Loucy (cell line): ENCODE results near the gene USP4.
"Not testable (repeated sequence)": the region's sequence is repeated elsewhere in the genome, so short reads cannot be mapped to it uniquely, and the experiment has no call there.

Experiments used
- H2AFZ ChIP-seq: fragments of 200-600 bp; sonication (generic); 2 replicates; pipeline ENCODE4 v1.6.0; 2016; ENCODE audit warnings: antibody characterized with exemption, mild to moderate bottlenecking, low read length, moderate library complexity
- H3F3A ChIP-seq: fragments of 200-600 bp; 2 replicates; pipeline ENCODE4 v1.6.0; 2016; ENCODE audit warnings: antibody characterized with exemption, low read depth, mild to moderate bottlenecking
- H3K27me3 ChIP-seq: fragments of 200-600 bp; sonication (generic); 2 replicates; pipeline ENCODE4 v1.6.1; 2014; ENCODE audit warnings: low read length, mild to moderate bottlenecking; ENCODE audit not compliant: insufficient read depth, poor library complexity, severe bottlenecking
- H3K36me3 ChIP-seq: fragments of 200-600 bp; sonication (generic); 2 replicates; pipeline ENCODE4 v1.6.1; 2016; ENCODE audit warnings: low read length; ENCODE audit not compliant: insufficient read depth
- H3K4me1 ChIP-seq: fragments of 200-600 bp; sonication (generic); 2 replicates; pipeline ENCODE4 v1.5.1; 2014; ENCODE audit warnings: low read length, mild to moderate bottlenecking; ENCODE audit not compliant: insufficient read depth, poor library complexity, severe bottlenecking
- H3K4me2 ChIP-seq: fragments of 200-600 bp; sonication (generic); 2 replicates; pipeline ENCODE4 v1.6.0; 2014; ENCODE audit warnings: antibody characterized with exemption, low read length, low read depth, mild to moderate bottlenecking; ENCODE audit not compliant: poor library complexity, severe bottlenecking
- H3K4me3 ChIP-seq: fragments of 200-600 bp; sonication (generic); 2 replicates; pipeline ENCODE4 v1.5.1; 2014; ENCODE audit warnings: low read length, mild to moderate bottlenecking, mixed read lengths; ENCODE audit not compliant: poor library complexity, severe bottlenecking
- H3K79me2 ChIP-seq: fragments of 200-600 bp; sonication (generic); 2 replicates; pipeline ENCODE4 v1.6.1; 2014; ENCODE audit warnings: low read length; ENCODE audit not compliant: insufficient read depth
- H3K9ac ChIP-seq: fragments of 200-600 bp; sonication (generic); 2 replicates; pipeline ENCODE4 v1.6.0; 2014; ENCODE audit warnings: mild to moderate bottlenecking, low read depth, low read length, moderate library complexity; ENCODE audit not compliant: poor library complexity, severe bottlenecking
- H3K9me2 ChIP-seq: fragments of 200-600 bp; sonication (generic); replicated peaks from 2 replicates; pipeline ENCODE4 v1.6.1; 2016; ENCODE audit warnings: low read depth, low read length, mixed read lengths
- H3K9me3 ChIP-seq: fragments of 200-600 bp; sonication (generic); 2 replicates; pipeline ENCODE4 v1.6.1; 2014; ENCODE audit warnings: mild to moderate bottlenecking, antibody characterized with exemption, low read length, low read depth; ENCODE audit not compliant: insufficient read depth
- H4K20me1 ChIP-seq: fragments of 200-600 bp; sonication (generic); 2 replicates; pipeline ENCODE4 v1.6.0; 2014; ENCODE audit warnings: antibody characterized with exemption, low read length, mild to moderate bottlenecking; ENCODE audit not compliant: insufficient read depth, poor library complexity, severe bottlenecking
- EZH2phosphoT487 ChIP-seq: fragments of 200-600 bp; IDR thresholded peaks from 2 replicates; pipeline ENCODE4 v1.6.1; 2018; ENCODE audit warnings: antibody characterized with exemption, mild to moderate bottlenecking, moderate library complexity, borderline replicate concordance
- TF ChIP-seq, protein P1 (sequence below): fragments of 200-600 bp; sonication (generic); conservative IDR thresholded peaks from 2 replicates; pipeline ENCODE4 v1.5.1; 2014; ENCODE audit warnings: mild to moderate bottlenecking, antibody characterized with exemption, low read length

The USP4 gene

DNA sequence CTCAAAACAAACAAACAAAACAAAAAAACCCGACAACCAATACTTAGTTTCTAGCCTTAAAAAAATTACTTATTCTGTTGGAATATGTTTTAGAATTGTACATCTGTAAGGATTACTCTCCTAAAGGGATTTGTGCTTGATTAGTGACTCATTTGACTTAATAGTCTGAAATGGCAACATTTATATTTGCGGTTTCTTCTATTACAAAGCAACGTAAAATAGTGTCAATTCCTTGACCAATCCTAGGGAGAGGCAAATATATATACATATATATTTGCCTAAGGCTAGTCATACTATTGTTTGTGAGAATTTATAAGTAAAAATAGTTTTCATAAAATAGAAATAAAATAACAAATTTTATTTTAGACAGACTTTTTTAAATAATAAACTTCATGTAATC, 102.5 kb downstream of the USP4 start:
- no peak overlapping the region for H2AFZ ChIP-seq
- no peaks in the 10 kb centered on the region for H3K36me3 ChIP-seq

DNA sequence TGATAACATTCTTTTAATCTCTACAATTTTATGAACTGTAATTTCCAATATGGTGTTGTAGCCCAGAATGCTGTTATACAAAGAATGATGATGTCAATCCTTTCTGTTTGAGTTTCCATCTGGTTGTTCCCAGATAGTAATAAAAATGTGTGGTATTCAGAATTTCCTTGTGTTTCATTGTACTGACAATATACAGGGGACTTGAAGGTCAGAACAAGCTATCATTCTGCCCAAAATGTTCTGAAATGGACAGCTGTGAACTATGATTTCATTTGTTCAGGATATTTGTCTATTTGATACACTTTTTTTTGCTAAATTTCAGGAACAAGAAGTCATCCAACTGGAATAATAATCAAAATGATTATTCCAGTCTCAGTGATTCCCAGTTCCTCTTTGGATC, 103.6 kb downstream of the USP4 start:
- peaks cover 16% of the 10 kb centered on the region; the same call in 1 of the 2 replicates for H3K9me3 ChIP-seq
- no peak for TF ChIP-seq EZH2phosphoT487
- TF ChIP-seq, protein P1, sequence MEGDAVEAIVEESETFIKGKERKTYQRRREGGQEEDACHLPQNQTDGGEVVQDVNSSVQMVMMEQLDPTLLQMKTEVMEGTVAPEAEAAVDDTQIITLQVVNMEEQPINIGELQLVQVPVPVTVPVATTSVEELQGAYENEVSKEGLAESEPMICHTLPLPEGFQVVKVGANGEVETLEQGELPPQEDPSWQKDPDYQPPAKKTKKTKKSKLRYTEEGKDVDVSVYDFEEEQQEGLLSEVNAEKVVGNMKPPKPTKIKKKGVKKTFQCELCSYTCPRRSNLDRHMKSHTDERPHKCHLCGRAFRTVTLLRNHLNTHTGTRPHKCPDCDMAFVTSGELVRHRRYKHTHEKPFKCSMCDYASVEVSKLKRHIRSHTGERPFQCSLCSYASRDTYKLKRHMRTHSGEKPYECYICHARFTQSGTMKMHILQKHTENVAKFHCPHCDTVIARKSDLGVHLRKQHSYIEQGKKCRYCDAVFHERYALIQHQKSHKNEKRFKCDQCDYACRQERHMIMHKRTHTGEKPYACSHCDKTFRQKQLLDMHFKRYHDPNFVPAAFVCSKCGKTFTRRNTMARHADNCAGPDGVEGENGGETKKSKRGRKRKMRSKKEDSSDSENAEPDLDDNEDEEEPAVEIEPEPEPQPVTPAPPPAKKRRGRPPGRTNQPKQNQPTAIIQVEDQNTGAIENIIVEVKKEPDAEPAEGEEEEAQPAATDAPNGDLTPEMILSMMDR, result no peak
- no peaks in the 10 kb centered on the region for H3K9me2 ChIP-seq

More for the DNA sequence above, 102.5 kb downstream of the USP4 start:
- no peaks in the 10 kb centered on the region for H3K9me2 ChIP-seq
- H3K27me3 ChIP-seq, result peaks cover 5% of the 10 kb centered on the region
- no peak overlapping the region for H3K9ac ChIP-seq
- no peaks in the 10 kb centered on the region for H3K4me1 ChIP-seq
- H3K9me3 ChIP-seq, result peaks cover 16% of the 10 kb centered on the region; the same call in 1 of the 2 replicates
- no peaks in the 10 kb centered on the region for H3F3A ChIP-seq
- no peak overlapping the region for H3K4me2 ChIP-seq
- no peaks in the 10 kb centered on the region for H4K20me1 ChIP-seq
- no peaks in the 10 kb centered on the region for H3K79me2 ChIP-seq
- no peak overlapping the region for H3K4me3 ChIP-seq
- TF ChIP-seq EZH2phosphoT487, result no peak
- TF ChIP-seq, protein P1, result no peak

DNA sequence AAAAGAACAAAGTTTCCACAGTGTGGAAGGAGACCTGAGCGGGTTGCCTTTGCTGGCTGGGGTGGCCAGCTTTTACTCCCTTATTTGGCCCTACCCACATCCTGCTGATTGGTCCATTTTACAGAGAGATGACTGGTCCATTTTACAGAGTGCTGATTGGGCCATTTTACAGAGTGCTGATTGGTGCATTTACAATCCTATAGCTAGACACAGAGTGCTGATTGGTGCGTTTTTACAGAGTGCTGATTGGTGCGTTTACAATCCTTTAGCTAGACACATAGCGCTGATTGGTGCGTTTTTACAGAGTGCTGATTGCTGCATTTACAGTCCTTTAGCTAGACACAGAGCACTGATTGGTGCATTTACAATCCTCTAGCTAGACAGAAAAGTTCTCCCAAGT, 111.0 kb downstream of the USP4 start:
- peaks cover 17% of the 10 kb centered on the region; the same call in 1 of the 2 replicates for H3K9me3 ChIP-seq
- not testable (repeated sequence) for H4K20me1 ChIP-seq

More for the DNA sequence above, 103.6 kb downstream of the USP4 start:
- peaks cover 5% of the 10 kb centered on the region for H3K27me3 ChIP-seq
- no peaks in the 10 kb centered on the region for H3K36me3 ChIP-seq
- no peak overlapping the region for H3K4me2 ChIP-seq
- no peak overlapping the region for H2AFZ ChIP-seq
- no peaks in the 10 kb centered on the region for H4K20me1 ChIP-seq
- H3K9ac ChIP-seq, result no peak overlapping the region
- no peak overlapping the region for H3K4me3 ChIP-seq
- no peaks in the 10 kb centered on the region for H3F3A ChIP-seq
- H3K79me2 ChIP-seq, result no peaks in the 10 kb centered on the region
- H3K4me1 ChIP-seq, result no peaks in the 10 kb centered on the region

More for the DNA sequence above, 111.0 kb downstream of the USP4 start:
- not testable (repeated sequence) for H3K4me2 ChIP-seq, H3K36me3 ChIP-seq, H3K79me2 ChIP-seq, H3K9ac ChIP-seq, H3K4me3 ChIP-seq, H2AFZ ChIP-seq, H3K9me2 ChIP-seq, H3K4me1 ChIP-seq, H3F3A ChIP-seq, H3K27me3 ChIP-seq
